Adrenal gland (tissue), 12 donors: ENCODE measurements around the gene ATL1. TPM values are rescaled to one million over a fixed set of nuclear protein-coding genes. Genes with fewer than 3 reads are reported as not detected.
A peak's percentile ranks its signal among the peaks of the same experiment; 100 is the strongest.

ENCODE experiments used
- DNase-seq, 7 donors: peaks; one replicate each; pipeline ENCODE4 v3.0.0-alpha.2; 2019 to 2020
- H3K27ac ChIP-seq, 5 donors: fragments of 200-600 bp; sonication (generic) in 4 of 5; 1 replicate in 3 of 5; 2 replicates in 2 of 5; pipeline versions ENCODE4 v1.5.1 to v1.8.0; 2016 to 2020; ENCODE audit warnings: mild to moderate bottlenecking in 1 of 5
- H3K27me3 ChIP-seq: fragments of 200-600 bp; 2 replicates; pipeline ENCODE4 v1.8.0; 2021
- H3K36me3 ChIP-seq, 2 donors: fragments of 200-600 bp; replicated peaks in 1 of 2; 1 replicate in 1 of 2; 2 replicates in 1 of 2; pipeline versions ENCODE4 v1.5.1 to v1.8.0; 2018 to 2022
- H3K4me1 ChIP-seq, 2 donors: fragments of 200-600 bp; replicated peaks in 1 of 2; 1 replicate in 1 of 2; 2 replicates in 1 of 2; pipeline versions ENCODE4 v1.5.1 to v1.8.0; 2018 to 2021
- H3K4me3 ChIP-seq, 4 donors: fragments of 200-600 bp; sonication (generic) in 3 of 4; one replicate each; pipeline ENCODE4 v1.5.1; 2016 to 2018
- H3K9me3 ChIP-seq, 3 donors: fragments of 200-600 bp; sonication (generic) in 1 of 3; replicated peaks in 1 of 3; 1 replicate in 2 of 3; 2 replicates in 1 of 3; pipeline versions ENCODE4 v1.5.1 to v1.8.0; 2016 to 2021
- POLR2A ChIP-seq, 2 donors: fragments of 450-650 bp; IDR thresholded peaks; one replicate each; pipeline ENCODE4 v1.6.1; 2017; ENCODE audit warnings: antibody characterized with exemption in 2 of 2, mild to moderate bottlenecking in 2 of 2, moderate library complexity in 1 of 2
- WGBS, 4 donors: extraction: QIAGEN DNeasy Blood & Tissue Kit in 2 of 4; methylation state at CpG; one replicate each; pipeline versions ENCODE4 v1.1.5 to v1.1.7; 2013 to 2017; 5-methylcytosine and 5-hydroxymethylcytosine counted together
- intact Hi-C, 2 donors: fragments of 100-400 bp; cut with DNase I; formaldehyde crosslinking; loops; one replicate each; pipeline versions ENCODE4 v1.14.1 to v1.15.0; 2022 to 2023
- polyA plus RNA-seq, 3 donors: library from polyadenylated mRNA; stranded (reverse); fragments of 200-250 nt in 2 of 3; fragments of 350-450 nt in 1 of 3; fragmentation: Illumina TruSeq in 1 of 3; extraction: RNeasy Lipid Tissue Mini Kit (QIAGEN cat#74804) in 1 of 3; gene quantifications; one replicate each; pipeline ENCODE4 v1.2.3, GENCODE V29; 2013 to 2014
- total RNA-seq, 9 donors: library from RNA; depleted of rRNA in 4 of 9; stranded (reverse); fragments of >200 nt in 4 of 9; fragments of 120-200 nt in 1 of 9; fragmentation: NEBNext Ultra II Directional in 1 of 9; extraction: Animal tissue kit (Norgen Biotek cat#: 25700) in 1 of 9; gene quantifications; one replicate each; pipeline versions ENCODE4 v1.1.0 to v1.2.4, GENCODE V29; 2013 to 2023
- TF ChIP-seq, protein P1 (sequence below), 6 experiments: fragments of 450-650 bp in 4 of 6; fragments of 200-600 bp in 2 of 6; sonication (generic) in 1 of 6; IDR thresholded peaks; 1 replicate in 5 of 6; 2 replicates in 1 of 6; pipeline versions ENCODE4 v1.5.1 to v1.8.0; 2016 to 2021; ENCODE audit warnings: antibody characterized with exemption in 6 of 6, mild to moderate bottlenecking in 2 of 6, moderate library complexity in 1 of 6
- donor health status: healthy with polysubstance abuse.
- donor health status: Bipolar disorder and iron deficiency.
- donor health status: DM: yes; HTN: yes; CAD: no.
- donor health status: DM: no; HTN: no; CAD: no.
- donor health status: DM: no; HTN: no; CAD: no.
- donor health status: DM: yes; HTN: yes; CAD: no.

The ATL1 gene
- total and polyA plus RNA-seq, 12 donors: 2.1 to 10.1 (median 6.0) TPM

DNA sequence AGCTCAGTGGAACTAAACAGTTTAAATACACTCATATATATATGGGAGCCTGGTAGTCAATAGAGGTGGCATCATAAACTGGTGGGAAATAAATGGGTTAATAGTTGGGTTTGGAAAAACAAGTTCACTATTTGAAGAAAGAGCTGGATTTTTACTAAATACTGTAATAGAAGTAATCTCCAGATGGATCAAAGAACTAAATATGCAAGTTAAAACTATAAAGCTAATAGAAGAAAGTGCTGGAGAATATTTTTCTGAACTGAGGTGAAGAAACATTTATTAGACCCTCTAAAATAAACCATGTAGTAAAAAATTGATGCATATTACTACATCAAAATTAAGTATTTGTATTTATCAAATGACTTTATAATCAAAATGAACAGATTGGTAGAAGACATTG is 38.8 kb downstream of the ATL1 start:
- Histone ChIP-seq H3K4me3 (no peak overlapping the region), H3K9me3 (no peaks in the 10 kb centered on the region), H3K4me1 (no peaks in the 10 kb centered on the region), H3K27ac (no peak overlapping the region), H3K36me3 (no peaks in the 10 kb centered on the region), H3K27me3 (no peaks in the 10 kb centered on the region)
- intact Hi-C loops: no loop called here
- DNase-seq: no peak
- TF ChIP-seq, protein P1, sequence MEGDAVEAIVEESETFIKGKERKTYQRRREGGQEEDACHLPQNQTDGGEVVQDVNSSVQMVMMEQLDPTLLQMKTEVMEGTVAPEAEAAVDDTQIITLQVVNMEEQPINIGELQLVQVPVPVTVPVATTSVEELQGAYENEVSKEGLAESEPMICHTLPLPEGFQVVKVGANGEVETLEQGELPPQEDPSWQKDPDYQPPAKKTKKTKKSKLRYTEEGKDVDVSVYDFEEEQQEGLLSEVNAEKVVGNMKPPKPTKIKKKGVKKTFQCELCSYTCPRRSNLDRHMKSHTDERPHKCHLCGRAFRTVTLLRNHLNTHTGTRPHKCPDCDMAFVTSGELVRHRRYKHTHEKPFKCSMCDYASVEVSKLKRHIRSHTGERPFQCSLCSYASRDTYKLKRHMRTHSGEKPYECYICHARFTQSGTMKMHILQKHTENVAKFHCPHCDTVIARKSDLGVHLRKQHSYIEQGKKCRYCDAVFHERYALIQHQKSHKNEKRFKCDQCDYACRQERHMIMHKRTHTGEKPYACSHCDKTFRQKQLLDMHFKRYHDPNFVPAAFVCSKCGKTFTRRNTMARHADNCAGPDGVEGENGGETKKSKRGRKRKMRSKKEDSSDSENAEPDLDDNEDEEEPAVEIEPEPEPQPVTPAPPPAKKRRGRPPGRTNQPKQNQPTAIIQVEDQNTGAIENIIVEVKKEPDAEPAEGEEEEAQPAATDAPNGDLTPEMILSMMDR (IDR thresholded peaks at IDR 0.05): no peak
- TF ChIP-seq POLR2A (IDR thresholded peaks at IDR 0.05): no peak

DNA sequence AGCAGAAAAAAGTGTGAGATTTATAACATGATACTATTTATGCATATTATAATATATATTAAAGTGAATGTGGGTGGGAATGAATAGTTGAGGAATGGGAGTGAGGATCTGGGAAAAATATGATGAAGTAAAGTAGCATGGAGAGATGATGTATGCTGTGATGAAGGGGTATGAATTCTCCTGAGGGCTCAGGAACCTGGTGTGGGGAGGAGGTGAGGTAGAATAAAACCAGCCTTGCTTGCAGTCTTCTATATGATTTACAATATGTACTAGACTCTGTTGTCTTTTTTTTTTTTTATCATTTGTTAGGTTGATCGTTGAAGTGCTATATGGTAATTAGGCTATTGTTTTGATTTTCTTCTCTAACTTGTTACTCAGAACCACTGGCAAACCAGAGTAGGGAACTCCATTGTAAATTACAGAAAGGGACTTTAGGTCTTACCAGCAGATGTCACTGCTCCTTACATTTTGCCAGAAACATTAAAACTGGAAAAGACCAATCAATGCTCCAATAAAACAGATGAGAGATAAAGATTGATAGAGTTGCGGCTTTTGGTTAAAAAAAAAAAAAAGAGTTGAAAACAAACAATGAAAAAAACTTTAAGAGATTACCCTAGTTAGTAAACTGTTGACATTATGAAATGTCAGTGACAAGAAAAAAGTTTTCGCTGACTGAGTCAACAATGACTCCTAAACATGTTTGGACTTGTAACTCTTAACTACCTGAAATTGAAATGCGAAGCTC is 39.9 kb downstream of the ATL1 start:
- intact Hi-C loops: loop anchor here (5.0 to 10.0 kb wide), 3 partner anchors 172 to 255 kb away; no protein-coding TSS in a partner anchor
- WGBS, 4 donors: 40 to 46% (median 43%) methylated on average over 4 of the region's 4 CpGs
- H3K27ac ChIP-seq: no peak overlapping the region
- H3K27me3 ChIP-seq: no peaks in the 10 kb centered on the region
- H3K4me1 ChIP-seq: no peaks in the 10 kb centered on the region
- no peaks in the 10 kb centered on the region for H3K36me3 ChIP-seq
- DNase-seq: no peak
- no peaks in the 10 kb centered on the region for H3K9me3 ChIP-seq
- no peak overlapping the region for H3K4me3 ChIP-seq
- TF ChIP-seq, protein P1 (IDR thresholded peaks at IDR 0.05): peak; percentile 20 to 67 (median 58)
- no peak for TF ChIP-seq POLR2A (IDR thresholded peaks at IDR 0.05)

DNA sequence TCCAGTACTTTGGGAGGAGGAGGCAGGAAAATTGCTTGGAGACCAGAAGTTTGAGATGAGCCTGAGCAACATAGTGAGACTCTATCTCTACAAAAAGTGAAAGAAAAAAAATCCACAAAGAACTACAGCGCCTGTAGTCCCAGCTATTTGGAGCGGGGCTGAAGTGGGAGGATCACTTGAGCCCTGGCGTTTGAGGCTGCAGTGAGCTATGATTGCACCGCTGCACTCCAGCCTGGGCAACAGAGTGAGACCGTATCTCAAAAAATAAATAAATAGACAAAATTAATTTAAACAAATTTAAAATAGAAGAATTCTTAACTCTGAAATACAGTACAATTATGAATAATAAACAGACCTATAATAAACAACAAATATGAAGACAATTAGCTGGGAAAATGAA is 40.9 kb downstream of the ATL1 start:
- no peaks in the 10 kb centered on the region for H3K27me3 ChIP-seq
- TF ChIP-seq, protein P1 (IDR thresholded peaks at IDR 0.05): no peak
- TF ChIP-seq POLR2A (IDR thresholded peaks at IDR 0.05): no peak
- H3K36me3 ChIP-seq: no peaks in the 10 kb centered on the region
- no peak overlapping the region for H3K27ac ChIP-seq
- intact Hi-C loops: loop anchor here (5.0 to 10.0 kb wide), 3 partner anchors 171 to 254 kb away; no protein-coding TSS in a partner anchor
- H3K4me1 ChIP-seq: no peaks in the 10 kb centered on the region
- no peak overlapping the region for H3K4me3 ChIP-seq
- 83 to 92% (median 87%) methylated on average over 5 of the region's 5 CpGs for WGBS, 4 donors
- DNase-seq: no peak
- no peaks in the 10 kb centered on the region for H3K9me3 ChIP-seq

DNA sequence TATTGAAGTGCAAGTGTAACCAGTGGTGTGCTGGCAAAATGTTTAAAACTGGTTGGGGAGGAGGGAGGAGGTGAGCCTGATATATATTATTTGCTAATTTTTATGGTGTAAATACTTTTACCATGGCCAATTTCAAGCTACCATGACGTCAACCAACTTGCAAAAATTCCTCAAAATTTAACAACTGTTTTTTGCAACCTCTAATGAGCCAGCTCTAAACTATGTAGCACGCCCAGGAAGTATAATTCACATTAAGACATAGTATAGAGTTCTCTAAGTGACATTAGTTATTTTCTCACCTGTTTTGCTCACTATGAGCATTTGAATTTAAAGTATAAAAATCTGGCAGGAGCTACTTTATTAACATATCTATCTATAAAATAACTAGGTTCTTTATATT is 41.4 kb downstream of the ATL1 start:
- WGBS, 4 donors: 89 to 95% (median 92%) methylated on average over 2 of the region's 2 CpGs
- no peak for DNase-seq
- no peaks in the 10 kb centered on the region for H3K4me1 ChIP-seq
- H3K27ac ChIP-seq: no peak overlapping the region
- no peak overlapping the region for H3K4me3 ChIP-seq
- H3K9me3 ChIP-seq: no peaks in the 10 kb centered on the region
- H3K27me3 ChIP-seq: no peaks in the 10 kb centered on the region
- no peaks in the 10 kb centered on the region for H3K36me3 ChIP-seq
- intact Hi-C loops: loop anchor here (5.0 to 10.0 kb wide), 3 partner anchors 171 to 253 kb away; no protein-coding TSS in a partner anchor
- TF ChIP-seq POLR2A (IDR thresholded peaks at IDR 0.05): no peak
- TF ChIP-seq, protein P1 (IDR thresholded peaks at IDR 0.05): no peak
